Hippocampal formation (tissue), 2 donors: ENCODE results near the gene DACT2.
"Not testable (repeated sequence)": the region's sequence is repeated elsewhere in the genome, so short reads cannot be mapped to it uniquely, and the experiment has no call there.

Experiments
- DNase-seq, 2 donors: peaks; one replicate each; lab custom pipeline; 2025; lab: John Stamatoyannopoulos, UW

Gene DACT2

DNA sequence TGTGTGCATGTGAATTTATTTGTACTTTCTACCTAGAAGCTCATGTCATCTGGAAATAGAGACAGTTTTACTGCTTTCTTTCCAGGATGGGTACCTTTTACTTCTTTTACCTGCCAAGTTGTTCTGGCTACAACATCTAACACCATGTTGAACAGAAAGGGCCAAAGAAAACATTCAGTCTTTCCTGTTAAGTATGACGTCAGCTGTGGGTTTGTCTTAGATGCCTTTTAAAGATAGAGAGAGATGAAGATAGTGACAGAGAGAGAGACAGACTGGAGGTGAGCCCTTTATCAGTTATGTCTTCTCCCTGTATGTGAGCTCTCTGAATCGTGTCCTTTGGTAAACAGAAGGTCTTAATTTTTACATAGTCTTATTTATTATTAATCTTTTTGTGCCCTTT is 3.4 kb upstream of the DACT2 start:
- DNase-seq, result no peak

DNA sequence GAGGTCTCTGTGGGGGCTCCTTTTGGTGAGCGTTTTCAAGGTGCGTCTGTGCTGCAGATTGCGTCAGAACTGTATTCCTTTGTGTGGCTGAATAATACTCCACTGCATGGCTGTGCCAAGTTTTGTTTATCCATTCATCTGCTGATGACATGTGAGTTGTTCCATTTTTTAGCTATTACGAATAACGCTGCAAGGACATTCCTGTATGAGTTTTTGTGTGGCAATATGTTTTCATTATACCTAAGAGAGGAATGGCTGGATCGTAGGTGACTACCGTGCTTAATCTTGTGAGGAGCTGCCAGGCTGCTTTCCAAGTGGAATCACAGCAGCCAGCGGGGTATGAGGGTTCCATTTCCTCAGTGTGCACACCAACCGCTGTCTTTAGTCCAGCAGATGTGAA is 1.1 kb upstream of the DACT2 start:
- DNase-seq, result no peak

- no peak for DNase-seq
Measured at GRCh38 chr6:168318579-168319278, 848 bp downstream of the DACT2 start.

GRCh38 chr6:168318090-168318489 is 1.5 kb downstream of the DACT2 start:
- DNase-seq, result no peak

GRCh38 chr6:168315596-168315995 is 4.0 kb downstream of the DACT2 start:
- no peak for DNase-seq

DNA sequence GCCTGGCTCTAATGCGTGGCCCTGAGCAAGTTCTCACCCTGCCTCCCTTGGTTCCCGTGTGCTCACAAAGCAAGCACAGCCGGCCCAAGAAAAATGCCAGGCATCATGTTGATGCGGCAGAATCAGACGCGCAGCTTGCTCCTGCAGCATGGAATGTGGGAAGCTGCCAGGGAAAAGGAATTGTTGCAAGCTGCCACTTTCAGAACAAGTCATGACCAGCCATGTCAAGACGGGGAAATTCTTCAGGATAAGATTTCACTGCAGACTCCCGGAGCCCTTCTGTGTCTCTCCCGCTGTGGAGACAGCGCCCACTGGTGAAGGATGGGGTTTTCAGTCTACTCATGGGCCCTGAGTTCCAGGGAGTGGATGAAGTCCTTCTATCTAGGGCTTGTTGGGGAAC is 4.6 kb downstream of the DACT2 start:
- DNase-seq, result no peak

DNA sequence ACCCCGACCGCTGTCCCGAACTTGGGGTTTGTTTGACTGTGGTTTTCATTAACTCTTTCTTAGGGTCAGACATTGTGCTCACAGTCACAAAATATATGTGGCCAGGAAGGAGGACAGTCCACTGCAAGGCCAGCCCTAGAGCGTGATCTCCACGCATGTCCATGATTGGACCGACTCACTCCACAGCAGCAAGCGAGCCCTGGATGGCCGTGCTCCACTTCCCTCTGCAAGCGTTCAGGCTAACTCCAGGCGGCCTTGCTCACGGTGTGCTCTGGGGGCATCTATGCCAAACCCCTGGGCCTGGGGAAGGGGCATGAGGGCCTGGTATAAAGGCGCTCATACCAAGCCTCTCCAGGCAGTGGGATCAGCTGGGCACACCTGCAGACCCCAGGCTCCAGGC is 5.6 kb downstream of the DACT2 start:
- no peak for DNase-seq

DNA sequence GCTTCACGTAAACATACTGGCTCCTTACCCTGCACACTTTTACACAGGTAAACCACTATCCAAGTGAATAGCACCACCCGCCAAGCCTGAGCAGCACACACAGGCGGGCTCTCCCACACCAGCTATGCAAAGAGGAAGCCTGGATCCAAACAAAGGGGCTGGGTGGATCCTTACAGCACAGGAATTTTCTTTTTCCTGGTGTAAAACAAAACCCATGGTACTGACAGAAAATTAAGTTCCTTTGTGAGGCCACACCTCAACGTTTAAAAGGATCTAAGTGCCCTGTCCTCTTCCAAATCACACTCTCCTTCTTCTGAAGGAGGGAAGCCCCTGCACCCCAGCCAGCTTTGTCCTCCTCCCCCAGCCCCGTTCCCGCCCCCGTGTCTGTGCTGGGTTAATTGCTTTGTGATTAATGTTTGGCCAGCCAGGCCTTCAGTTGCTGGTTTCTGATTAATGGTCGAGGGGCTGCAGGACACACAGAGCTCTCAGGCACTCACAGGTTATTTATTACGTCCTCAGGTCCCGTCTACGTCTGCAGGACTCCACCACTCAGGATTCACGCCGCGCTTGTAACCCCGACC is 6.1 kb downstream of the DACT2 start:
- no peak for DNase-seq

DNA sequence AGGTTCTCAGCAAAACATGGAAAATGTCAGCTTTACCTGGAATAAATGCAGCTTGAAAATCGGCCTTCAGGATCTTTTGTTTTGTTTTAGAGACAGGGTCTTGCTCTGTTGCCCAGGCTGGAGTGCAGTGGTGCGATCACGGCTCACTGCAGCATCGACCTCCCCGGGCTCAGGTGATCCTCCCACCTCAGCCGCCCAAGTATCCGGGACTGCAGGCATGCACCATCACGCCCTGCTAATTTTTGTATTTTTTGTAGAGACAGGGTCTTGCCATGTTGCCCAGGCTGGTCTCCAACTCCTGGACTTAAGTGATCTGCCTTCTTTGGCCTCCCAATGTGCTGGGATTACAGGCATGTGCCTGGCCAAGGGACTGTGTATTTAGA is 7.5 kb downstream of the DACT2 start:
- DNase-seq, result not testable (repeated sequence)

GRCh38 chr6:168311410-168312124 is 8.0 kb downstream of the DACT2 start:
- DNase-seq, result no peak

GRCh38 chr6:168310945-168311344 is 8.6 kb downstream of the DACT2 start:
- DNase-seq, result no peak

GRCh38 chr6:168310403-168310802 is 9.2 kb downstream of the DACT2 start:
- no peak for DNase-seq

GRCh38 chr6:168309997-168310396 is 9.6 kb downstream of the DACT2 start:
- DNase-seq, result no peak

DNA sequence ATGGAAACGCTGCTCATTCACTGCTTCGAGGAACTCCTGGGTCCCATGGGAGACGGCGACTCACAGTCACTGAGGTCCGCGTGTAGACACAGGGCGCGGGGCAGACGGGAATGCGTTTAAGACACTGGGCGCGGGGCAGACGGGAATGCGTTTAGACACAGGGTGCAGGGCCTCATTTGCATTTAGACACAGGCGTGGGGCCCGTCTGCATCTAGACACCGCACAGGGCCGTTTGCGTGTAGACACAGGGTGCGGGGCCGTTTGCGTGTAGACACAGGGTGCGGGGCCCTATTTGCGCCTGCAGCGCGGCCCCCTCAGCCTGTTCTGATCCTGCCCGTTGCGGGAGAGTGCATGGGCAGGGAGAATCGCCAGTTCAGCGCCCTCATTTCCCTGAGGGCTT is 10.4 kb downstream of the DACT2 start:
- no peak for DNase-seq

- DNase-seq, result no peak
Measured at GRCh38 chr6:168308390-168309144, 11.0 kb downstream of the DACT2 start.

- no peak for DNase-seq
Measured at GRCh38 chr6:168307695-168308021, 11.9 kb downstream of the DACT2 start.

GRCh38 chr6:168307015-168307694 is 12.4 kb downstream of the DACT2 start:
- no peak for DNase-seq

- DNase-seq, result no peak
Measured at GRCh38 chr6:168305863-168306262, 13.7 kb downstream of the DACT2 start.

- DNase-seq, result no peak
Measured at GRCh38 chr6:168305096-168305749, 14.4 kb downstream of the DACT2 start.

DNA sequence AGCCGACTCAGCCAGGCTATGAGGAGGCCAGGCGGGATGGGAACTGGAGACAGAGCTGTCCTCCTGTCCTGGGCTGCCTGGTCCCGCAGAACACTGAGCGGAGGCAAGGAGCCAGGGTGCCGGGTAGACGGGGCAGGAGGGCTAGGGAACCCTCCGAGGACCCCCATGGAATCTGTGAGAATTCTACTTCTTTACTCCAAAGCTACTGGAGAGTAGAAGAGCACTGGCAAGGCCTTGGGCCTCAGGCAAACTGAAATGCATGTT is 14.9 kb downstream of the DACT2 start:
- no peak for DNase-seq

- no peak for DNase-seq
Measured at GRCh38 chr6:168303982-168304751, 15.4 kb downstream of the DACT2 start.
